B cell (primary cell): ENCODE measurements around the gene STIM1. TPM values are rescaled to one million over a fixed set of nuclear protein-coding genes. Genes with fewer than 3 reads are reported as not detected.

ENCODE experiments used
- ATAC-seq: fragments of 200-7000 bp; cut with Tn5 transposase; one replicate; pipeline ENCODE4 v1.10.0; 2021; ENCODE audit warnings: low read depth, mild to moderate bottlenecking, moderate number of reproducible peaks, moderate library complexity
- CTCF ChIA-PET: fragments of 350-600 bp; sonication (Branson Sonifier 250); formaldehyde crosslinking; loops from one replicate; lab custom pipeline; 2021; ENCODE audit warnings: antibody characterized with exemption, inconsistent platforms; lab: Charles Lee
- POLR2A ChIA-PET: fragments of 350-600 bp; sonication (Branson Sonifier 250); formaldehyde crosslinking; loops from one replicate; lab custom pipeline; 2021; ENCODE audit warnings: antibody characterized with exemption; lab: Charles Lee
- DNase-seq: peaks from one replicate; pipeline ENCODE4 v3.0.0; 2013
- H2AFZ ChIP-seq: 2 replicates; pipeline ENCODE4 v1.6.1; 2012; ENCODE audit warnings: mild to moderate bottlenecking, low read depth, low read length; ENCODE audit not compliant: insufficient read depth, poor library complexity, severe bottlenecking
- H3K27ac ChIP-seq, 2 donors: 1 replicate in 1 of 2; 2 replicates in 1 of 2; pipeline ENCODE4 v1.5.1; 2012 to 2013; ENCODE audit warnings: low read length in 2 of 2, mild to moderate bottlenecking in 2 of 2, moderate library complexity in 1 of 2
- H3K27me3 ChIP-seq, 4 experiments: fragments of 200-600 bp in 1 of 4; sonication (generic) in 1 of 4; replicated peaks in 1 of 4; 1 replicate in 2 of 4; 2 replicates in 2 of 4; pipeline versions ENCODE4 v1.6.1 to v1.7.0; 2013 to 2016; ENCODE audit warnings: low read length in 3 of 4, mild to moderate bottlenecking in 2 of 4, mixed read lengths in 1 of 4, moderate library complexity in 1 of 4; ENCODE audit not compliant: insufficient read depth in 4 of 4, control insufficient read depth in 3 of 4; ENCODE audit errors: control extremely low read depth in 1 of 4
- H3K36me3 ChIP-seq, 2 experiments: replicated peaks in 1 of 2; 1 replicate in 1 of 2; 2 replicates in 1 of 2; pipeline versions ENCODE4 v1.6.1 to v1.7.1; 2013; ENCODE audit warnings: low read length in 1 of 2; ENCODE audit not compliant: insufficient read depth in 2 of 2, control insufficient read depth in 1 of 2; ENCODE audit errors: control extremely low read depth in 1 of 2, extremely low read depth in 1 of 2
- H3K4me1 ChIP-seq, 2 donors: fragments of 200-600 bp in 1 of 2; sonication (generic) in 1 of 2; 1 replicate in 1 of 2; 2 replicates in 1 of 2; pipeline versions ENCODE4 v1.5.1 to v1.6.1; 2013 to 2017; ENCODE audit warnings: low read length in 2 of 2; ENCODE audit not compliant: control insufficient read depth in 2 of 2, insufficient read depth in 2 of 2
- H3K4me2 ChIP-seq: replicated peaks from 2 replicates; pipeline ENCODE3; 2012; ENCODE audit warnings: mild to moderate bottlenecking, low read depth, low read length; ENCODE audit not compliant: poor library complexity, severe bottlenecking
- H3K4me3 ChIP-seq, 5 experiments: fragments of 200-600 bp in 1 of 5; sonication (generic) in 1 of 5; 1 replicate in 3 of 5; 2 replicates in 2 of 5; pipeline versions ENCODE4 v1.5.1 to v1.7.0; 2011 to 2016; ENCODE audit warnings: low read length in 4 of 5, mild to moderate bottlenecking in 4 of 5, low read depth in 2 of 5, control low read depth in 1 of 5, moderate library complexity in 1 of 5; ENCODE audit not compliant: insufficient read depth in 1 of 5; ENCODE audit errors: control extremely low read depth in 1 of 5, extremely low read depth in 1 of 5
- H3K79me2 ChIP-seq: fragments of 200-600 bp; sonication (generic); one replicate; pipeline ENCODE4 v1.6.0; 2016; ENCODE audit warnings: low read length; ENCODE audit not compliant: control insufficient read depth, insufficient read depth
- H3K9ac ChIP-seq: fragments of 200-600 bp; sonication (generic); 2 replicates; pipeline ENCODE4 v1.6.1; 2017; ENCODE audit warnings: mild to moderate bottlenecking, low read length, moderate library complexity
- H3K9me3 ChIP-seq, 3 donors: one replicate each; pipeline versions ENCODE4 v1.6.1 to v1.7.1; 2013; ENCODE audit warnings: low read length in 2 of 3; ENCODE audit not compliant: control insufficient read depth in 2 of 3, insufficient read depth in 1 of 3; ENCODE audit errors: control extremely low read depth in 1 of 3
- H4K20me1 ChIP-seq: 2 replicates; pipeline ENCODE4 v1.6.0; 2012; ENCODE audit warnings: mild to moderate bottlenecking, low read length; ENCODE audit not compliant: insufficient read depth, control insufficient read depth, poor library complexity, severe bottlenecking
- H3K27ac Mint-ChIP-seq: one replicate; pipeline ENCODE4 v1.8.0; 2021; ENCODE audit warnings: mixed read lengths
- H3K27me3 Mint-ChIP-seq: one replicate; pipeline ENCODE4 v1.8.0; 2021; ENCODE audit warnings: mixed read lengths
- H3K4me1 Mint-ChIP-seq: one replicate; pipeline ENCODE4 v1.8.0; 2021; ENCODE audit warnings: mixed read lengths
- H3K4me3 Mint-ChIP-seq: one replicate; pipeline ENCODE4 v1.8.0; 2021; ENCODE audit warnings: mixed read lengths
- H3K9me3 Mint-ChIP-seq: one replicate; pipeline ENCODE4 v1.8.0; 2022; ENCODE audit warnings: mixed read lengths; ENCODE audit not compliant: insufficient read depth
- EZH2 ChIP-seq: IDR thresholded peaks from 2 replicates; pipeline ENCODE4 v1.6.1; 2012; ENCODE audit warnings: borderline replicate concordance, low read depth, mild to moderate bottlenecking, moderate library complexity, low read length; ENCODE audit not compliant: insufficient read depth, poor library complexity, severe bottlenecking
- WGBS: methylation state at CpG from one replicate; pipeline ENCODE4 v1.1.5; 2013; ENCODE audit warnings: missing lambda C conversion rate; ENCODE audit not compliant: insufficient coverage; 5-methylcytosine and 5-hydroxymethylcytosine counted together
- intact Hi-C: fragments of 100-400 bp; cut with micrococcal nuclease; formaldehyde crosslinking; loops from one replicate; pipeline ENCODE4 v1.10.0; 2022
- polyA plus RNA-seq: library from polyadenylated mRNA; depleted of rRNA; stranded (reverse); fragments of >200 nt; gene quantifications from 2 replicates; pipeline ENCODE4 v1.2.3, GENCODE V29; 2012
- total RNA-seq, 2 donors: library from RNA; stranded (reverse); fragments of 120-200 nt in 1 of 2; gene quantifications; 1 replicate in 1 of 2; 2 replicates in 1 of 2; pipeline versions ENCODE4 v1.2.3 to v1.2.4, GENCODE V29; 2013 to 2022
- TF ChIP-seq, protein P1 (sequence below): fragments of 200-600 bp; IDR thresholded peaks from one replicate; pipeline ENCODE4 v1.8.0; 2022; ENCODE audit warnings: antibody characterized with exemption, mild to moderate bottlenecking

Gene STIM1
- total and polyA plus RNA-seq, 2 donors (not counting 1 experiment from before 2014, with no cell fraction given), result 59.4 to 76.7 TPM

DNA sequence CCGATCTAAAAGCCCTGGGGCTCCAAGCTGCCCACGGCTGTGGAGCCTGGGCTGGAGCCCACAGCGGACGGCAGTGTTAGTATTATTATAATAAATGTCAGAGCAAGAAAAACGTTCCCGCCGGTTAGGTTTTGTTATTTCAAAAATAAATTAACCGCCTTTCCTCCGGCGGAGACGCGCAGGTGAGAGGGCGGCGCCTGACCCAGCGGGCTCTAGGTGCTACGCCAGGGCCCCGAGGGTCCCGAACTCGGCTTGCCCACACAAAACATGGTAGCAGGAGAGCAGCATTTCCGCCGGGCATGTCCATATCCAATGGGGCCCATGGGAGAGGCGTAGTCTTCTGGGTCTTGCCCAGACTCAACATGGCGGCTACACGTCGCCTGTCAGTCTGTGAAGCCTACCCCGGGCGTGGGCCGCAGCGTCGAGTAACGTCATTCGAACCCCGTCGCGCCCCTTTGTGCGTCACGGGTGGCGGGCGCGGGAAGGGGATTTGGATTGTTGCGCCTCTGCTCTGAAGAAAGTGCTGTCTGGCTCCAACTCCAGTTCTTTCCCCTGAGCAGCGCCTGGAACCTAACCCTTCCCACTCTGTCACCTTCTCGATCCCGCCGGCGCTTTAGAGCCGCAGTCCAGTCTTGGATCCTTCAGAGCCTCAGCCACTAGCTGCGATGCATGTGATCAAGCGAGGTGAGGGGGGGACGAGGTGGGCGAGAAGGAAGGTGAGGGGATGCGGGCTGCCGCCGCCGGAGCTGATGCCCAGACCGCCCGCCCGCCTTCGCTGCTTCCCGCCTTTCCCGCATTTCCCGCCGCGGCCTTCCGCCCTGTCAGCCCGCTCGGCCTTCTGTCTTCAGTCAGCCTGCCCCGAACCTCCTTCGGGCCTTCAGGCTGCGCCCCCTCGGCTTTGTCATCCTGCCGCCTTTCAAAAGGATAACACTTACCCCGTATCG lies 239.2 kb downstream of the STIM1 start, which contains the start of gene RRM1:
Gene RRM1, plus strand, starts transcription at position 452 of the 944 bp plus-strand sequence. Its CDS starts 214 bp downstream, at position 666.
- POLR2A ChIA-PET, result interaction anchor here (0.7 kb wide), 2 partner anchors 33 to 257 kb away, joined by 3 to 9 read pairs; no protein-coding TSS in a partner anchor
- intact Hi-C loops, result loop anchor here (1.0 kb wide), 2 partner anchors 253 to 297 kb away; partner anchors contain the start of gene NUP98
- H3K27me3 Mint-ChIP-seq, result no peaks in the 10 kb centered on the region

More for the DNA sequence above, 239.2 kb downstream of the STIM1 start, which contains the start of gene RRM1:
- Histone ChIP-seq H3K79me2 (peaks cover 33% of the 10 kb centered on the region), H2AFZ (peak within 1 kb of the TSS; percentile 87), H3K9ac (peak within 1 kb of the TSS; percentile 83), H3K4me1 (peaks cover 14 to 28% of the 10 kb centered on the region in 2 donors), H4K20me1 (no peaks in the 10 kb centered on the region), H3K27ac (peak within 1 kb of the TSS; percentile 77 to 86), H3K4me3 (peak within 1 kb of the TSS; percentile 60 to 95 (median 84)), H3K9me3 (no peaks in the 10 kb centered on the region), H3K27me3 (no peaks in the 10 kb centered on the region), H3K36me3 (peaks cover 4 to 21% of the 10 kb centered on the region in 2 experiments), H3K4me2 (peak within 1 kb of the TSS; percentile 82)
- Mint-ChIP-seq H3K9me3 (no peaks in the 10 kb centered on the region), H3K27ac (peak within 1 kb of the TSS; percentile 98), H3K4me1 (peaks cover 43% of the 10 kb centered on the region), H3K4me3 (peak within 1 kb of the TSS; percentile 94)
- under 1% methylated on average over 58 of the region's 74 CpGs for WGBS
- CTCF ChIA-PET, result no interaction called here
- ATAC-seq, result peak; percentile 99
- peak; percentile 95 for DNase-seq
- TF ChIP-seq EZH2, result no peak
- TF ChIP-seq, protein P1, sequence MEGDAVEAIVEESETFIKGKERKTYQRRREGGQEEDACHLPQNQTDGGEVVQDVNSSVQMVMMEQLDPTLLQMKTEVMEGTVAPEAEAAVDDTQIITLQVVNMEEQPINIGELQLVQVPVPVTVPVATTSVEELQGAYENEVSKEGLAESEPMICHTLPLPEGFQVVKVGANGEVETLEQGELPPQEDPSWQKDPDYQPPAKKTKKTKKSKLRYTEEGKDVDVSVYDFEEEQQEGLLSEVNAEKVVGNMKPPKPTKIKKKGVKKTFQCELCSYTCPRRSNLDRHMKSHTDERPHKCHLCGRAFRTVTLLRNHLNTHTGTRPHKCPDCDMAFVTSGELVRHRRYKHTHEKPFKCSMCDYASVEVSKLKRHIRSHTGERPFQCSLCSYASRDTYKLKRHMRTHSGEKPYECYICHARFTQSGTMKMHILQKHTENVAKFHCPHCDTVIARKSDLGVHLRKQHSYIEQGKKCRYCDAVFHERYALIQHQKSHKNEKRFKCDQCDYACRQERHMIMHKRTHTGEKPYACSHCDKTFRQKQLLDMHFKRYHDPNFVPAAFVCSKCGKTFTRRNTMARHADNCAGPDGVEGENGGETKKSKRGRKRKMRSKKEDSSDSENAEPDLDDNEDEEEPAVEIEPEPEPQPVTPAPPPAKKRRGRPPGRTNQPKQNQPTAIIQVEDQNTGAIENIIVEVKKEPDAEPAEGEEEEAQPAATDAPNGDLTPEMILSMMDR, result no peak
